T-helper 9 cell (primary cell): ENCODE measurements around the gene SLC9A2.

Source experiments
- DNase-seq: peaks from one replicate; pipeline ENCODE4 v3.0.0-alpha.2; 2020

SLC9A2 gene

DNA sequence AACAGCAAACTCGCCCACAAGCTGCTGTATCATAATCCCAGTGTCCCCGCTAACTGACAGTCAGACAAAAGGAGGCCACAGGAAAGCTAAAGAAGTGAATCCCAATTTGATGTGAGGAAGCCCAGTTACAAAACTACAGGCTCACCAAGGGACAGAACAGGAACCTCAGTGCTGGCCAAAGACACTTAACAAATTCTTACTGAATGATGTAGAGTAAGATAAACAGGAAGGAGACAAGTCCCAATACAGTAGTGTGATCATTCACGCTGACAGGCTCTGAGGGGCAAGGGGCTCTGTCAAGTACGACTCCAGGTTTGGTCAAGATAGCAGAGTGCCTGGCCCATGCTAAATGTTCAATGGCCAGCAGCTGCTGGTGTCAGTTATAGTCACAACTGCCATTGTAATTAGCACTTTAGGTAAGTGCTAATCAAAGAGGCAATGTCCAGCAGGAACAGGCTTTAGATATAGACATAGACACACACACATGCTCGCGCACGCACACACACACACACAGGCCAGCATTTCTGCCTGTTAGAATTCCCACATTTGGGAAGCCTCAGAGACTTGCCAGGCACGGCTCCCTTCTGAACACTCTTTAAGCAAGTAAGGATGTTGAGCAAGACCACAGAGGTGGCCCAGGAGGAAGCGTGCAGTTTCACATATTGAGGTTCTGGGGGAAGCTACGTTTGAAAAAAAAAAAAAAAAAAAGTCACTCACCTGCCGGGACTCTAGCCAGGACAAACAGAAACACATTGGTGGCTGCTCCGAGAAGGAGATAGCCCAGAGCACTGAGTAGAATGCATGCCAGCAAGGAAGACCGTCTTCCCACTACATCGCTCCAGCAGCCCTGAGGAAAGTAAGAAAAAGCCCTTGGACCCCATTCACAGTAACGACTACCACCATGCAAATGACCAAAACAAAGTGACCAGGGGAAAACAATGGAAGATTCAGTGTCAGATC lies 107.1 kb downstream of the SLC9A2 start:
- no peak for DNase-seq

DNA sequence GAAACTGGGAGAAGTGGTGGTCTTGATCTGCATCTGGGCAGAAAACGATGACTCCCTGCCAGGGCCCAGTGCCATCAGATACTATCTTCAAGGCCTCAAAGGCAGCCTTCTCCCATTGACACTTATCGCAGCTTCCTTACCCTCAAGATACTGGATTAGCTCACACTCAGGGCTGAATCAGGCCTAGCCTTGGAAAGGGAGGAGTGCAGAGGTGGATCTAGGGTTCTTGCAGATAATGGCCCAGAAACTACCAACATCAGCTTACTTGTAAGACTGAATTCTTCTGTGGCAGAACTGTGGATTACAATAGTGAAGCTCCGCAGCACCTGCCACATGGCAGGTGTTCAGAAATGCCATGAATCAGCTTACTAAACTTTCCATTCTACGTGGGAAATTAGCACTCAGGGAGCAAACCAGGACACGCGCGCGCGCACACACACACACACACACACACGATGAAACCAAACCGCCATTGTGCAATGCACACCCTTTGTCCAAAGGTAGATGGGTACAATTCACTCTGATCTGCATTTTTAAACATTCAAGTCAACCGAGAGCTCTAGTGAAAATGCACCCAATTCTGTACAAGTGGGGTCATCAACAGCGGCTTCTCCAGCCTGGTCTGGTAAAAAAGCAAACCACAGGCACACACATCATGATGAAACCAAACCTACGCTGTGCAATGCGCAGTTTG lies 116.2 kb downstream of the SLC9A2 start:
- no peak for DNase-seq

GRCh38 chr2:102736110-102736409 lies 116.7 kb downstream of the SLC9A2 start:
- no peak for DNase-seq

GRCh38 chr2:102736410-102737409 lies 117.4 kb downstream of the SLC9A2 start:
- peak; percentile 79 for DNase-seq

DNA sequence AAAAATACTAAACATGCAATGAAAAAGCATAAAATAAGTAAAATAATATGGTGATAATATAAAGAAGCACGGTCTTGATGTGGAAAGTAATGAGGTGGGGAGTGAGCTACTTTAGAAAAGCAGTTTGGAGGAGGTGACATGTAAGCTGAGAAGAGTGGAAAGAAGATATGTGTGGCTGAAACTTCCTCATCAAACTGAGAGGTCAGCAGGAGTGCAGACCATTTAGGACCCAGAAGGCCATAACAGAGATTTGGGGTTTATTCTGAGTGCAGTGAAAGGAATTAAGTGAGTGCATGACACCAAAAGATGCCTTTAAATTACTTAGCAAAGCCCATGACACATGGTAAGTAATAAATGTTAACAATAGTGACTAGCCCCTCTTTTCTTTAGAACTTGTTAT lies 118.1 kb downstream of the SLC9A2 start:
- DNase-seq, result no peak

DNA sequence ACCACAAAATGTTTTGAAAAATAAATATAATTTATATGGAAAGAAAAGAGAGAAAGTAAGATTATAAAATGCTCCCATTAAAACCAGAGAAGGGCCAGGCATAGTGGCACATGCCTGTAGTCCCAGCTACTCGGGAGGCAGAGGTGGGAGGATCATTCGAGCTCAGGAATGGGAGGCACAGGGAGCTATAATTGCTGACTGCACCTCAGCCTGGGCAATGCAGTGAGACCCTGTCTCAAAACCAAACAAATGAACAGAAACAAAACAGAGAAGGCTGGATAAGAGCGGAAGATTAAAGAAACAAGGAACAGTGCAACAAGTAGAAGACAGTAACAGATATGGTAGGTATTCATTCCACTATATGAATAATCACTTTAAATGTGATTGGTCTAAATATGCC lies 123.9 kb downstream of the SLC9A2 start:
- no peak for DNase-seq

DNA sequence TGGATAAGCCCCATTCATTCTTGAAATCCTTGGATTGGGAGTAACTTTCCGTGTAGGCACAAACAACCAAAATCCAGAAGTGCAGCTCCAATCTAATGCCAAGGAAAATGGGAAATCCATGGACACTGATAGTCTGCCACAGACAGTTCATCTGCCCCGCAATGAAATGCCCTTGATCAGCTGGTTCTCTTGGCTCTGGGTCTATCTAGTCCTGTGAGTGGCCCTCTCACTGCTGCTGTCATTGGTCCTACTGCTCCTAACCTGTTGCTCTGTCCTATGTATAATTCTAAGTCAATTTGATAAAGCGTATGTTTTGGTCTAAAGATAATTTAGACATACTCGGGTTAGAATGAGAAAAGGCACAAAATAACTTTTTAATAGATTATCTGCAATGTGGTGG lies 128.8 kb downstream of the SLC9A2 start:
- no peak for DNase-seq

- no peak for DNase-seq
Observed at GRCh38 chr2:102749938-102750337, 130.6 kb downstream of the SLC9A2 start.

DNA sequence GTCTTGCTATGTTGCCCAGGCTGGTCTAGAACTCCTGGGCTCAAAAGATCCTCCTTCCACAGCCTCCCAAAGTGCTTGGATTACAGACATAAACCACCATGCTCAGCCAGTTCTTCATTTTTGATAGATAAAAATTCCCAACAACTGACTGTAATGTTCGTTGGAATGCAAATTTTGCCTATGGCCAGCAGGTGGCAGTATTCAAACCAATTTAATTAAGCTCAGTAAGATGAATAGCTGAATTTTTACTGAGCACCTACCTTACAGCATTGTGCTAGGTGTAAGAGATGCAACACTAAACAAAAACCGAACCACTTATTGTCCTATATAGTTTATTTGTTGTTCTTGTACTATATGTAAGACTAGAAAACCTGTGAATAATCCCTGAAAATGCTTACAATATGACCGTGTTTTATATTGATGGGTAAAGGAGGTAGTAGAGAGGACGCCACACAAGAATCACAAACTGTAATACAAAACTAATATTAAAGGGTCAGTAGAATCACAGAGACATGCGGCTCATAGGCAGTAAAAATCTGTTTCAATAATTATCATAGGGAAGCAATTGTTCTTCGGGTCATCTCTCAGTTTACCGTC lies 134.3 kb downstream of the SLC9A2 start:
- no peak for DNase-seq

DNA sequence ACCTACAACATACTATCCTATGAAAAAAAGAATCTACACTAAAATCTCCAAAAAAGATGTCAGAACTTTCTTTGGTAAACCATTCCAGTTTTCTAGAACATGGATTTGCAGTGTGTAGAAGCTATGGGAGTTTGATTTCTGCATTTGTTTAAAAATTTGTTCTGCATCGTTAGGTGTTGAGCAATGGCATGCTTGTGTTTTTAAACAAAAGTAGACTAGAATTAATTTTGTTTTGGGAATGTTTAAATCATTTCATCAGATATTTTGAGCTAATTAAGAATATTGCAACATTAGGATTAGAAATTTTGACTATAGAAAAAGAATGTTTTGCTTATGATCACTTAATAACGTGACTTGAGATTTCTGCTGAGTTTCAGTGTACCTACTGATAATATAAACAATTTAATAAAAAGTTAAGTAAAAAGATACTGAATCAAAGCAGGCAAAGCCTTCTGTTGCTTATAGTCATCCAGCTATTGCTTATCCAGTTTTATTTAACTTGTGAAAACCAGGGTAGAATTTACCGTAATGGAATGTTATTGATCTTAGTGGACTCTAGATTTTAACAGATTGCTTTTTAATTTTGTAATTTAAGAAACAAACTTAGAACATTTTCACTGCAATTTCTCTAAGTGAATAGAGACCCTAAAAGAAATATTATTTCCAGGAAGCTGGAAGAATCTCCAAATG lies 135.2 kb downstream of the SLC9A2 start:
- no peak for DNase-seq

DNA sequence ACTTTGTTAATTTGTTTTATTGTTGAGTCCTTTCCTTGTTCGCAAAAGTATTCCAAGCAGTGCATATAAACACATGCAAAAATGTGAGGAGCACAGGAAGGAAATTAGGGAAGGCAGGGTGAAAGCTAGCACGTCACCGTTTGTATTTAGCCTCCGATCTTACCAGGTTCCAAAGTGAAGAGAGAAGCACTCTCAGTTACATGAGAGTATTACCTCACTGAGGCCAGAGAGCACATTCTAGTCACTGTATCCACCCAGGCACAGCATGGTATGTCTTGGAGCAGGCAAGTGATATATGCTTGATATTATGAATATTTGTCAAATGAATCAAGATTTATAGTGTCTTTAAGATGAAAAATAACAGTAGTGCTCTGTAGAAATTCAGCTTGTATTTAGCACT lies 135.9 kb downstream of the SLC9A2 start:
- no peak for DNase-seq

GRCh38 chr2:102758439-102758838 lies 139.1 kb downstream of the SLC9A2 start:
- DNase-seq, result no peak
